Tibial nerve (tissue), 4 donors: ENCODE results near the gene TP53AIP1. TPM values are rescaled to one million over a fixed set of nuclear protein-coding genes. Genes with fewer than 3 reads are reported as not detected.

ENCODE experiments used
- DNase-seq, 2 donors: peaks; one replicate each; pipeline ENCODE4 v3.0.0-alpha.2; 2019; ENCODE audit warnings: low spot score in 2 of 2
- H3K27ac ChIP-seq, 4 donors: fragments of 200-600 bp; sonication (generic) in 3 of 4; one replicate each; pipeline ENCODE4 v1.5.1; 2017 to 2019; ENCODE audit warnings: mild to moderate bottlenecking in 1 of 4
- H3K27me3 ChIP-seq, 2 donors: fragments of 200-600 bp; sonication (generic) in 1 of 2; one replicate each; pipeline versions ENCODE4 v1.5.1 to v1.6.0; 2017 to 2019
- H3K36me3 ChIP-seq, 3 donors: fragments of 200-600 bp; sonication (generic); one replicate each; pipeline ENCODE4 v1.5.1; 2018 to 2019
- H3K4me1 ChIP-seq, 4 donors: fragments of 200-600 bp; sonication (generic) in 3 of 4; one replicate each; pipeline ENCODE4 v1.5.1; 2017 to 2019
- H3K4me3 ChIP-seq, 4 donors: fragments of 200-600 bp; sonication (generic) in 3 of 4; one replicate each; pipeline ENCODE4 v1.5.1; 2017 to 2019; ENCODE audit warnings: mild to moderate bottlenecking in 1 of 4, moderate library complexity in 1 of 4
- H3K9me3 ChIP-seq, 4 donors: fragments of 200-600 bp; sonication (generic) in 3 of 4; one replicate each; pipeline ENCODE4 v1.5.1; 2017 to 2019
- EP300 ChIP-seq, 2 donors: sonication (generic); formaldehyde crosslinking; IDR thresholded peaks; one replicate each; pipeline ENCODE4 v1.6.1; 2017; ENCODE audit warnings: antibody characterized with exemption in 2 of 2, mild to moderate bottlenecking in 1 of 2
- POLR2A ChIP-seq, 2 donors: fragments of 450-650 bp; IDR thresholded peaks; one replicate each; pipeline ENCODE4 v1.6.1; 2017; ENCODE audit warnings: antibody characterized with exemption in 2 of 2, mild to moderate bottlenecking in 2 of 2, moderate library complexity in 2 of 2
- WGBS, 2 donors: methylation state at CpG; one replicate each; pipeline ENCODE4 v1.1.5; 2018; 5-methylcytosine and 5-hydroxymethylcytosine counted together
- total RNA-seq, 4 donors: library from RNA; depleted of rRNA; stranded (reverse); fragments of >200 nt; gene quantifications; one replicate each; pipeline ENCODE4 v1.1.0, GENCODE V29; 2016
- TF ChIP-seq, protein P1 (sequence below), 5 experiments: fragments of 200-600 bp in 3 of 5; fragments of 450-650 bp in 2 of 5; sonication (generic) in 3 of 5; IDR thresholded peaks; one replicate each; pipeline ENCODE4 v1.5.1; 2016 to 2019; ENCODE audit warnings: antibody characterized with exemption in 5 of 5, mild to moderate bottlenecking in 3 of 5, moderate library complexity in 2 of 5

TP53AIP1 gene
- total RNA-seq, 4 donors from 2014 or later: not detected

DNA sequence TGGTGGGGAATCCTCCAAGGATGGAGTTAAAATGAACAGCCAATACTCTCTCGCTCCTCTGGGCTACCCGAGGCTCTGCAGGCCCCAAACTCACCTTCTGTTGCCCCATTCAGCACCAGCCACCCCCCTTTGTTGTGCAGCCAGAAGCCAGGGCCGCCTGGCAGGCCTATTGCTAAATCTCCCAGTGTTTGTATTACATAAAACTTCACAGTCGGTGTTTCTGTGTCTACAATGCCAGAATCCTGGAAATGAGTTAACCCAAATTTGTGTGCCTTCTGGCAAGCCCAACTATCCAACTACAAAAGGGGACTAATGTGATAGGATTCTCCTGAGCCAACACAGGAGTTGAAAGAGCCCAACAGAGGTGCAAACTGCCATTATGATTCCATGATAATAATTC, 42.2 kb downstream of the TP53AIP1 start:
- no peak for DNase-seq
- Histone ChIP-seq H3K4me1 (peaks cover 0 to 28% (median 10%) of the 10 kb centered on the region in 4 donors), H3K27me3 (peaks cover 0 to 19% of the 10 kb centered on the region in 2 donors), H3K36me3 (no peaks in the 10 kb centered on the region), H3K9me3 (no peaks in the 10 kb centered on the region), H3K27ac (no peak overlapping the region), H3K4me3 (no peak overlapping the region)
- 64 to 71% methylated on average over 4 of the region's 4 CpGs for WGBS, 2 donors
- TF ChIP-seq POLR2A (IDR thresholded peaks at IDR 0.05) (no peak), EP300 (IDR thresholded peaks at IDR 0.05) (no peak)
- TF ChIP-seq, protein P1, sequence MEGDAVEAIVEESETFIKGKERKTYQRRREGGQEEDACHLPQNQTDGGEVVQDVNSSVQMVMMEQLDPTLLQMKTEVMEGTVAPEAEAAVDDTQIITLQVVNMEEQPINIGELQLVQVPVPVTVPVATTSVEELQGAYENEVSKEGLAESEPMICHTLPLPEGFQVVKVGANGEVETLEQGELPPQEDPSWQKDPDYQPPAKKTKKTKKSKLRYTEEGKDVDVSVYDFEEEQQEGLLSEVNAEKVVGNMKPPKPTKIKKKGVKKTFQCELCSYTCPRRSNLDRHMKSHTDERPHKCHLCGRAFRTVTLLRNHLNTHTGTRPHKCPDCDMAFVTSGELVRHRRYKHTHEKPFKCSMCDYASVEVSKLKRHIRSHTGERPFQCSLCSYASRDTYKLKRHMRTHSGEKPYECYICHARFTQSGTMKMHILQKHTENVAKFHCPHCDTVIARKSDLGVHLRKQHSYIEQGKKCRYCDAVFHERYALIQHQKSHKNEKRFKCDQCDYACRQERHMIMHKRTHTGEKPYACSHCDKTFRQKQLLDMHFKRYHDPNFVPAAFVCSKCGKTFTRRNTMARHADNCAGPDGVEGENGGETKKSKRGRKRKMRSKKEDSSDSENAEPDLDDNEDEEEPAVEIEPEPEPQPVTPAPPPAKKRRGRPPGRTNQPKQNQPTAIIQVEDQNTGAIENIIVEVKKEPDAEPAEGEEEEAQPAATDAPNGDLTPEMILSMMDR (IDR thresholded peaks at IDR 0.05): no peak

DNA sequence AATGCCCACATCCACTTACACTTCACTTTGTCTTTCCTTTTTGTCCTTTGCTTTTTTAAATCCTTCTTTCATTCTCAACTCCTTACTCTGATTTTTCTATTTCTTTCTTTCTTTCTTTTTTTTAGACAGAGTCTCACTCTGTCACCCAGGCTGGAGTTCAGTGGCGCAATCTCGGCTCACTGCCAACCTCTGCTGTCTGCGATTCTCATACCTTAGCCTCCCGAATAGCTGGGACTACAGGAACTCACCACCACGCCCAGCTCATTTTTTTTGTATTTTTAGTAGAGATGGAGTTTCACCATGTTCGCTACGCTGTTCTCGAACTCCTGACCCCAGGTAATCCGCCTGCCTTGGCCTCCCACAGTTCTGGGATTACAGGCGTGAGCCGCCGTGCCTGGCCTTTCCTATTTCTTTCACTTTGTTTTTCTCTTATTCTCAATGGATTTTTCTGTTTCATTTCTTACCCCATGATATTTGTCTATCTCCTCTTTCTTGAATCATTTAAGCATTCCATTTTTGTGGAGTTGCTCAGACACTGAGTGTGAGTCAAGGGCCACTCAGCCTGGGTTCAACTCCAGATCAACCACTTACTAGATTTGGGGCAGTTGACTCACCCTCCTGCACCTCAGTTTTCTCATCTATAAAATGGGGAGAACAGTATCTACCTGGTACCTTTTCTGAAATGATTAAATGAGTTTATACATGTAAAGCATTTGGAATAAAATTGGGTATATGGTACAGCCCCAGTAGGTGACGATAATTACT, 43.9 kb downstream of the TP53AIP1 start:
- H3K36me3 ChIP-seq: no peaks in the 10 kb centered on the region
- no peak for DNase-seq
- peaks cover 0 to 5% of the 10 kb centered on the region in 2 donors for H3K27me3 ChIP-seq
- 91 to 92% methylated on average over 13 of the region's 13 CpGs for WGBS, 2 donors
- H3K9me3 ChIP-seq: no peaks in the 10 kb centered on the region
- no peak overlapping the region for H3K27ac ChIP-seq
- peaks cover 0 to 11% (median 0%) of the 10 kb centered on the region in 4 donors for H3K4me1 ChIP-seq
- H3K4me3 ChIP-seq: no peak overlapping the region
- TF ChIP-seq, protein P1 (IDR thresholded peaks at IDR 0.05): no peak
- no peak for TF ChIP-seq EP300 (IDR thresholded peaks at IDR 0.05)
- no peak for TF ChIP-seq POLR2A (IDR thresholded peaks at IDR 0.05)

GRCh38 chr11:128897826-128898225, 44.8 kb downstream of the TP53AIP1 start:
- Histone ChIP-seq H3K36me3 (no peaks in the 10 kb centered on the region), H3K27me3 (peaks cover 0 to 4% of the 10 kb centered on the region in 2 donors), H3K9me3 (no peaks in the 10 kb centered on the region), H3K4me1 (peaks cover 0 to 6% (median 0%) of the 10 kb centered on the region in 4 donors), H3K4me3 (no peak overlapping the region), H3K27ac (no peak overlapping the region)
- whole genome bisulfite sequencing, 2 donors: 86 to 90% methylated on average over 1 of the region's 1 CpG
- TF ChIP-seq, protein P1 (IDR thresholded peaks at IDR 0.05): no peak
- TF ChIP-seq EP300 (IDR thresholded peaks at IDR 0.05): no peak
- DNase-seq: no peak

DNA sequence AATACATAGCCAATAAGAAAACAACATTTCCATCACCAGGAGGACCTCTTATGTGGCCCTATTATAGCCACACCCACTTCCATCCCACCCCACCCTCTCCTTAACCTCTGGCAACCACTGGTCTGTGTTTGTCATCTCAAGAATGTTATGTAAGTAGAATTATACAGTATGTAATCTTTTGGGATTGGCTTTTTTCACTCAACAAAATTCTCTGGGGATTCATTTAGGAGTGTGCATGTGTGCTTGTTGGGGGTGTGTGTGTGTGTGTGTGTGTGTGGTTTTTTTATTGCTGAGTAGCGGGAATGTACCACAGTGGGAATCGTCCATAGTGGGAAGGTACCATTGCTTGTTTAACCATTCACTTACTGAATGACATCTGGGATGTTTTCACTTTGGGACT, 46.3 kb downstream of the TP53AIP1 start:
- TF ChIP-seq, protein P1 (IDR thresholded peaks at IDR 0.05): no peak
- TF ChIP-seq EP300 (IDR thresholded peaks at IDR 0.05) (no peak), POLR2A (IDR thresholded peaks at IDR 0.05) (no peak)
- DNase-seq: no peak
- Histone ChIP-seq H3K4me3 (no peak overlapping the region), H3K9me3 (no peaks in the 10 kb centered on the region), H3K36me3 (no peaks in the 10 kb centered on the region), H3K4me1 (peaks cover 0 to 12% (median 0%) of the 10 kb centered on the region in 4 donors), H3K27me3 (peaks cover 0 to 8% of the 10 kb centered on the region in 2 donors), H3K27ac (no peak overlapping the region)
- 22 to 34% methylated on average over 2 of the region's 2 CpGs for WGBS, 2 donors

GRCh38 chr11:128895526-128895925, 47.1 kb downstream of the TP53AIP1 start:
- Histone ChIP-seq H3K27me3 (peaks cover 0 to 15% of the 10 kb centered on the region in 2 donors), H3K9me3 (no peaks in the 10 kb centered on the region), H3K4me1 (peaks cover 0 to 20% (median 5%) of the 10 kb centered on the region in 4 donors), H3K36me3 (no peaks in the 10 kb centered on the region), H3K4me3 (no peak overlapping the region), H3K27ac (no peak overlapping the region)
- no peak for DNase-seq
- TF ChIP-seq POLR2A (IDR thresholded peaks at IDR 0.05) (no peak), EP300 (IDR thresholded peaks at IDR 0.05) (no peak)
- TF ChIP-seq, protein P1 (IDR thresholded peaks at IDR 0.05): no peak
- WGBS, 2 donors: 86 to 88% methylated on average over 7 to 9 of the region's 9 CpGs
